Ovary (tissue), 3 donors: ENCODE results near the gene TRIM33.

Source experiments
- EP300 ChIP-seq: sonication (generic); formaldehyde crosslinking; IDR thresholded peaks from one replicate; pipeline ENCODE4 v1.6.1; 2017; ENCODE audit warnings: antibody characterized with exemption
- POLR2A ChIP-seq: fragments of 450-650 bp; IDR thresholded peaks from one replicate; pipeline ENCODE4 v1.6.1; 2017; ENCODE audit warnings: antibody characterized with exemption, mild to moderate bottlenecking, moderate library complexity
- TF ChIP-seq, protein P1 (sequence below), 3 donors: fragments of 450-650 bp in 2 of 3; fragments of 200-600 bp in 1 of 3; IDR thresholded peaks; one replicate each; pipeline versions ENCODE4 v1.5.1 to v1.8.0; 2016 to 2022; ENCODE audit warnings: antibody characterized with exemption in 3 of 3, mild to moderate bottlenecking in 1 of 3
- donor health status: DM: no; HTN: no; CAD: no.

DNA sequence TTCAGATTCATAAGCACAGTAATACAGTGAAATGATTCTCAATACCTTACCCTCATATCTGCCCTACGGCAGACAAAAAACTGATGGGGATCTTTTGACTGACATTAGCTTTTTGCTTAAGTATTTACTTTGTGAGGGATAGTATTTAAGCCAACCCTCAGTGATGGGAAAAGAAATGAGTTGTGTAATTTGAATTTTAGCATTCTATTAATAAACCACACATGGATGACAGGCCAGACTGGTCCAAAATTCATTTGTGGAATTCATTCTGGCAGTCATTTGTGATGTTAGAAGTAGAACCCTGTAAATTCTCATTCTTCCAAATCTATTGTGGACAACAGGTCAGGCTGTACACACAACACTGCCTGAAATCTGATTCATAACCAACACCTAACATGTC is 14.9 kb downstream of the TRIM33 start:
- TF ChIP-seq POLR2A (no peak), EP300 (no peak)
- TF ChIP-seq, protein P1, sequence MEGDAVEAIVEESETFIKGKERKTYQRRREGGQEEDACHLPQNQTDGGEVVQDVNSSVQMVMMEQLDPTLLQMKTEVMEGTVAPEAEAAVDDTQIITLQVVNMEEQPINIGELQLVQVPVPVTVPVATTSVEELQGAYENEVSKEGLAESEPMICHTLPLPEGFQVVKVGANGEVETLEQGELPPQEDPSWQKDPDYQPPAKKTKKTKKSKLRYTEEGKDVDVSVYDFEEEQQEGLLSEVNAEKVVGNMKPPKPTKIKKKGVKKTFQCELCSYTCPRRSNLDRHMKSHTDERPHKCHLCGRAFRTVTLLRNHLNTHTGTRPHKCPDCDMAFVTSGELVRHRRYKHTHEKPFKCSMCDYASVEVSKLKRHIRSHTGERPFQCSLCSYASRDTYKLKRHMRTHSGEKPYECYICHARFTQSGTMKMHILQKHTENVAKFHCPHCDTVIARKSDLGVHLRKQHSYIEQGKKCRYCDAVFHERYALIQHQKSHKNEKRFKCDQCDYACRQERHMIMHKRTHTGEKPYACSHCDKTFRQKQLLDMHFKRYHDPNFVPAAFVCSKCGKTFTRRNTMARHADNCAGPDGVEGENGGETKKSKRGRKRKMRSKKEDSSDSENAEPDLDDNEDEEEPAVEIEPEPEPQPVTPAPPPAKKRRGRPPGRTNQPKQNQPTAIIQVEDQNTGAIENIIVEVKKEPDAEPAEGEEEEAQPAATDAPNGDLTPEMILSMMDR (IDR thresholded peaks at IDR 0.05): no peak
